Activated CD8-positive, alpha-beta memory T cell treated with anti-CD3 and anti-CD28 coated beads for 24 hours (primary cell): ENCODE data around the gene IRF9.
A peak's percentile ranks its signal among the peaks of the same experiment; 100 is the strongest.
"Not testable (repeated sequence)": the region's sequence is repeated elsewhere in the genome, so short reads cannot be mapped to it uniquely, and the experiment has no call there.

Experiments used
- DNase-seq: peaks from one replicate; pipeline ENCODE4 v3.0.0-alpha.2; 2020

The IRF9 gene

GRCh38 chr14:24195186-24196070, 34.4 kb downstream of the IRF9 start, which contains the start of gene TM9SF1:
TM9SF1 (minus strand) TSS chr14:24195441; CDS start chr14:24195019, 422 bp downstream.
- peak; percentile 95 for DNase-seq

GRCh38 chr14:24196071-24197055, 35.3 kb downstream of the IRF9 start:
- DNase-seq: no peak

GRCh38 chr14:24197056-24197450, 36.0 kb downstream of the IRF9 start:
- no peak for DNase-seq

- DNase-seq: no peak
These were observed 37.9 kb downstream of the IRF9 start for GRCh38 chr14:24198814-24199524.

- not testable (repeated sequence) for DNase-seq
These were observed 41.5 kb downstream of the IRF9 start for GRCh38 chr14:24202538-24202937.

GRCh38 chr14:24203249-24203886, 42.3 kb downstream of the IRF9 start:
- DNase-seq: not testable (repeated sequence)

GRCh38 chr14:24204163-24205146, 43.4 kb downstream of the IRF9 start:
- no peak for DNase-seq

GRCh38 chr14:24206260-24207103, 45.4 kb downstream of the IRF9 start:
- no peak for DNase-seq

- DNase-seq: no peak
These were observed 46.1 kb downstream of the IRF9 start for GRCh38 chr14:24207104-24207551.

- DNase-seq: no peak
These were observed 46.6 kb downstream of the IRF9 start for GRCh38 chr14:24207625-24208024.

GRCh38 chr14:24211311-24211710, 50.2 kb downstream of the IRF9 start:
- DNase-seq: no peak

GRCh38 chr14:24212924-24213865, 52.1 kb downstream of the IRF9 start, which contains the start of gene CHMP4A:
CHMP4A (minus strand) TSS chr14:24213488; CDS start chr14:24213439, 49 bp downstream.
- DNase-seq: peak; percentile 96

- DNase-seq: no peak
These were observed 53.0 kb downstream of the IRF9 start for GRCh38 chr14:24213866-24214662.

GRCh38 chr14:24215495-24216344, 54.7 kb downstream of the IRF9 start, which contains the start of gene MDP1:
MDP1 (minus strand) TSS chr14:24216066; CDS start chr14:24215955, 111 bp downstream.
- DNase-seq: peak; percentile 91
